GM19438 (cell line): ENCODE measurements around the gene LDLRAD4.

Source experiments
- ATAC-seq: cut with Tn5 transposase; IDR thresholded peaks from one replicate; pipeline ENCODE4 v1.9.1; 2021; ENCODE audit warnings: low read depth; ENCODE audit not compliant: unreplicated experiment

The LDLRAD4 gene

DNA sequence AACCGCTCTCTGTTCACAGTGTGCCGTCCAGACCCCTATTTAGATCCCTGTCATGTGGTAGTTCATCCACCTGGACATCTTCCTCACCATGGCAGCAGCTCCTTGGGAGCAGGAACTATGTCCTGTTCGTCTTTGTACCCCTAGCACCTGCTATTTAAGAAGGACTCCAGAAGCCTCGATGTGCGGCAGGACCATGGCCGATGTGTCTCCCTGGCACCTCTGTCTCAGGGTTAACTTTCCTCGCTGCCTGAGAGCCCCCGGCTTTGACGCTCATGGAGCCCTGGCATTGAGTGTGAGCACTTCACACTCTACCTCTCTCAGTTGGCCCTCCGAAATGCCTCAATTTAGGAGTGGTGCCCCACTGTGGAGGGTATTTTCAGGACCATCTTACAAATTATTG is 355.8 kb downstream of the LDLRAD4 start:
- no peak for ATAC-seq

DNA sequence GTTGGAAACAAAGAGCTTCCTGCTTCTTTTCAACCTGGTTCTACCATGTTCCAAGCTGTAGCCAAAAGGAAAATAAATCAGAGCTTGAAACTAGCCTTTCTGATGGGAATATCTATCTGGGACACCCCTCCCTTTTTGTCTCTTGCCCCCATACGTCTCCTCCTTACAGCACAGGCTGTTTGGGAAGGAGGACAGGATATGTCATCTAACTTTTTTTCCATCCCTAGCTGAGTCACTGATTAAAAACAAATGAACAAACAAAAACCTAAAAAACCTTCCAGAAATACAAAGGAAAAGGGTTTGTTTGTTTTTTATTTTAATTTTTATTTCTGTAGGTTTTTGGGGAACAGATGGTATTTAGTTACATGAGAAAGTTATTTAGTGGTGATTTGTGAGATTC is 356.2 kb downstream of the LDLRAD4 start:
- ATAC-seq, result no peak

GRCh38 chr18:13576598-13576997 is 358.0 kb downstream of the LDLRAD4 start:
- ATAC-seq, result peak; percentile 30

DNA sequence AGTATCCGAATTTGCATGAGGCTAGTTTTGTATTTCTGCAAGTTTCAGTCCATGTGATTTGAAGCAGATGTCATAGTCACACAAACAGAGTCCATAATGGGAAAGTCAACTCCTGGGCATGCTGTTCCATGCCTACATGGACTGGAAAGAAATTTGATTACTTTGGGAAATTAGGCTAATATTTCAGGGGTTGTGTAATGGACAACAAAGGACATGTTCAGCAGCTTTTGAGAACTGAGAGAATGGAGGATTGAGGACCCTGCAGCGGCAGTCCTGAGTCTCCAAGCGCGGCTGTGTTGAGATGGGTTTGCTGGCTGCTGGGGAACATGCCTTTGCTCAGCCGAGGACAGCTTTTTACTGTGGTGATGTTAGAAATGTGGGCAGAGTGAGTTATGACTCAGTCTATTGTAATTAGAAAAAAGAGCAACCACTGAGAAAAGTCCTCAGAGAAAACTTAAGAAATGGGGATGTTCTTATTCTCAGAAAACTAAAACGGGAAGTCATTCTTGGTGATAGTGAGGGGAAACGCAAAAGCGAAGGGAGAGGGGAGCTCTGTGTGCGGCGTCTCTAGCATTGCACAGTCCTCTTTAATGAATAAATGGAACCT is 358.6 kb downstream of the LDLRAD4 start:
- peak; percentile 80 for ATAC-seq

DNA sequence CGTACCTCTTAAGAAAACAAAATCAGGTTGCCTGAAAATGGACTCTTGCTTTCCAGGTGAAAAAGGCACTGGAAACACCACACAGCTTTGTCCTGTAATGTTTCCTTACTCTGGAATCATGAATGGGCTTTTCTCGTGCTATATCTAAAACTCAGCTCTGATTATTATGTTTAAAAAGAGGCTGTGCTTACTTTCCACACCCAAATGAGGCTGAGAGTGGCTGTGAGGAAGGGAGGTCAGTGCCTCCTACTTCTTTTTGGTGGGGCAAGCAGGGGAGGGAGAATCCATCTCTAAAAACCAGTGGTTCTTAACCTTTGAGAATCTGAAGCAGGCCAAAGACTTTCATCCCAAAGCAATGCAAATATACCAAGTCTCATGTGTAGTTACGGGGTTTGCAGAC is 359.2 kb downstream of the LDLRAD4 start:
- ATAC-seq, result no peak

GRCh38 chr18:13578400-13578799 is 359.8 kb downstream of the LDLRAD4 start:
- ATAC-seq, result no peak

- no peak for ATAC-seq
These were observed 361.3 kb downstream of the LDLRAD4 start for GRCh38 chr18:13579874-13580273.

DNA sequence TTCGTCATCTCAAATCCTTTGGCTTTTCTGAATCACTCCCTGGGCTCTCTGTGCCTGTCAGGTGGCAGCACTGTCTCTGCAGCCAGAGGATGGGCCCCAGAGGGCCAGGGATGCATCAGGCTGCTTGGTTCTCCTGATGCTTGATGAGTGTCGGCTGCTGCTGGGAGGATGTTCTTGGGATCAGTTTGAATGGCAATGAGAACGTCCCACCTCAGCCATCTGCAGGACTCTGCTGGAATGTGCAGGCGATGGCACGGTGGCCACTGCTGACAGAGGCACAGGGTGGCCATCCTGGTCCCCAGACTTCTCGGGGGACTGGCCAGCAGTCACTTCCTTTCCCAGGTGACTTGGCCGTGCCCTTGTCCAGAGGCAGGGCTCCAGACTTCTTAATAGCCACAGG is 361.8 kb downstream of the LDLRAD4 start:
- ATAC-seq, result no peak

DNA sequence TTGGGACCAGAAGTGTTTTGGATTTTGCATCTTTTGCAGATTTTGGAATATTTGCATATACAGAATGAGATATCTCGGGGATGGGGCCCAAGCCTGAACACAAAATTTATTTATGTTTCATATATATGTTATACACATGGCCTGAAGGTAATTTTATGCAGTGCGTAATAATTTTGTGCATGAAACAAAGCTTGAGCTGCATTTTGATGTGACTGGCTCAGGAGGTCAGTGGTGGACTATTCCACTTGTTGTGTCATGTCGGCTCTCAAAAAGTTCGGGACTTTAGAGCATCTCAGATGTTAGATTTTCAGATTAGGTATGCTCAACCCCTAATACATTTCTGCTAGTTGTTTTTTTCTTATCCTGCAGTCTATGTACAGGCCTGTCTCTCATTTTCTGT is 362.4 kb downstream of the LDLRAD4 start:
- ATAC-seq, result no peak

DNA sequence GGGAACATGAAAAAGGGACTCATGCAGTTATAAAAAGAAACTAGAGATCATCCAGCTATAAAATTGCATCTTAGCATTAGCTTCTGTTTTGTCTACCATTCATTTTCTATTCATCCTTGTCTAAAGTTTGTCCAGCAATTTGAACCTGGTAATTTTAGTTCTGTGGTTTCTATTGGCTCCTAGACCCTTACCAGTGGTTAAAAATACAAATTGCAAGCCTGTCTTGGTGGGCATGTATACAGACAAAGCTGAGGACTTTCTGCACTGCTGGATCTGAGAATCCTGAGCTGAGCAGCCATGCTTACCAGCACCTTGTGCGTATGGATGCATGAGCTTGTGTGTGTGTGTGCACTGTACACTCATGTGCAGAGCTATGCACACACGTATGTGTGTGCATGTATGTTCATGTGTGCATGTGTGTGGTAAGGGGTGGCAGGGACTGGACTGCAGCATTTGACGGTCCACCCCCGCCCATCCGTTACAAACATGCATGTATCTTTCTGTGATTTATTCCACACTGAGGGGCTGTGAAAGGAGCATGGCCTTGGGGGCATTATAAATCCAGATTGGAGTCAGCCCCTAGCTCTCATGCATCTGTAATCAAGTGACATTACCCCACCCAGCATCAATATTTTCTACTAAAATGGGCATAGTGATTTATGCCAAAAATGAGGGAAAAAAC is 363.1 kb downstream of the LDLRAD4 start:
- no peak for ATAC-seq

DNA sequence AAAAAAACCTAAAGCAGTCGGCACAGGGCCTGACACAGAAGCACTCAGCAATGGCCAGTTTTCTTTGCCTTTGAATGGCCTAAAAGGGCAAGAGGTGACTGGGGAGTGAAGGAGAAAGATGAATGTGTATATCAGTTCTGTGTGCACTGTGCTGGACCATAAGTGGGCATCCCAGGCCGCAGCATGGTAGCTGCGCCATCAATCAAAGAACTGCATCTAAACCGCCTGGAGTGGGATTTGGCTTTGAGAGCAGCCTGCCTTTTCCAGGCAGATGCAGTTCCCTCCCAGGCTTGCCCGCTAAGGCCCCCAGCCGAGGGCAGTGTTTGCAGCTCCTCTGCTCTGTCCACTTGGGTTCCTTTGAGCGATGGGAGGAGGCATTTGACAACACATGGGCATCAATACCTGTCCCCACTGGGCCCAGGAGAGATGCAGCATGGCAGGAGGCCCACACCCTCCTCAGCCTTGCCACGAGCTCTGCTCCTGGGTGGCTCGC is 363.7 kb downstream of the LDLRAD4 start:
- no peak for ATAC-seq

DNA sequence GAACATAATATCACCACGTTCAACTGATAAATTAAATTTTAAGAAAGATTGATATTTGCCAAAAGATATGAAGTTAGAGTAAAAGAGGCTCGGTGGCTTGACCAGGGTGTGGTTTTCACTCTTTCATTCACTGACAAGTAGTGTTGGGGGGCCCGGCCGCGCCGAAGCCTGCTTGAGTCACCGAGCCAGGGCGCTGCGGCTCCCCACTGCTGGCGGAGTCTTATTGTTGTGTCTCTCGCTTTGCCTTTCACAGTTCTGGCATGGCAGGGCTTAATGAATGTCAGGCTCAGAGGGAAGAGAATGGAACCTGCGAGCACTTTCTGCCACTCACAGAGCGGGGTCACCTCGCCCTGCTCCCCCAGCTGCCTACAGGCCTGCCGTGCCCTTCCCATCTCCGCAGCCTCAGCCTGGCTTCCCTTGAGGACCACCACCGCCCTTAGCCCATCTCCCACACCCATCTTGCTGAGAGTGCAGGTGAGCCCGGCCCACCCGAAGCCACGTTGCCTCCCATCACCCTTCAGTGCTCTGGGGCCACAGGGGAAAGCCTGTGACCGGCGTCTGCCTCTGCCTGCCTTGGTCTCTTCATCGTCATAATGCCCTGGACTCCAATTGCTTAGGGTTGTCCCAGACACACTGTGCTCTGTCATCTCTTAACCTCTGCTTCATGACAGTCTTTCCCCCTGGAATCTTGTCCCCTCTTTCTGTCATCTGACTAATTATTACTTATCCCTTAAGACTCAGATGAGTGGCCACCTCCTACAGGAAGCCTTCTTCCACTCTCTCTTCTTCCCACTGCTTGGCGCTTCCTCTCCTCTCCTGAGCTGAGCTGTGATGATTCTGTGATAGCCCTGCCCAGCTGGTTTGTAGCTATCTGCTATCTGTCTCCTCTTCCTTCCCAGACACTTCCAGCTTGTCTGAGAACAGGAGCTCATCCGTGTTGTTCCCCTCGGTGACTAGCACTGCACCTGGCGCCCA is 365.3 kb downstream of the LDLRAD4 start:
- no peak for ATAC-seq

DNA sequence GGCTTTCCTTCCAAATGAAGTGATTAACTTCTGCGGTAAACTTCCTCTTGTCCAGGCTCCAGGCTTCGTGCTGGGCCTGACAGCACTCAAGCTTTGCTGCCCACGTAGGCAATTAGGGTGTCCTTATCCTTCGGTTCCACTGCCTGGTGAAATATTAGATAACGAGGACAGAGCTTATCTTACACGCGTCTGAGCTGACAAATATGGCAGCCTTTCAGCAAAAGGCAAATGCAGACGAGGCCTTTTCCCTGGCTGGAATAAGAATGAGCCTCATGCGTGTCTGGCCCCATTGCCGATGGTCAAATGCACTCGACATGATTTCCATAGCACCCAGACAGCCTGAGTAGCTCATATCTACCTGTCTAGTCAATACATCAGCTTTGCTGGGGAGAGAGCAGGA is 366.3 kb downstream of the LDLRAD4 start:
- ATAC-seq, result no peak

- ATAC-seq, result no peak
These were observed 367.0 kb downstream of the LDLRAD4 start for GRCh38 chr18:13585379-13586153.

- ATAC-seq, result no peak
These were observed 368.4 kb downstream of the LDLRAD4 start for GRCh38 chr18:13587001-13587400.

DNA sequence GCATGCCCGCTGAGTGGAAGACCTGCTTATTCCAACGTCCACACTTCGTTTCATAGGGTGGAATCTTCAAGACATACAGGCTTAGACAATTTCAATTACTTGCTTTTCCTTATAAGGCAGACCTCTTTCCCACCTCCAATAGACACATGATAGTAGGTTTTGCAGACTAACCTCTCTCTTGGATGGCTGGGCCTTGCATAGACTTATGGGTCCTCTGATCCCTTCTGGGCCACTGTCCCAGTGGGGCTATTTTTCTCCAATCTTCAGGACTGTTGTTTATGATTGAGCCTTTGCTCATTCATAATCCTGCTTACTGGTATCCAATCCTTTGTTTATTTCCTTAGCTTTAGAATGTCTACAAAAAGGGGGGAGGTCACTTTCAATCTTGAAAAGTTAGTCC is 368.9 kb downstream of the LDLRAD4 start:
- no peak for ATAC-seq

- ATAC-seq, result no peak
These were observed 369.4 kb downstream of the LDLRAD4 start for GRCh38 chr18:13587937-13588336.

- ATAC-seq, result no peak
These were observed 370.8 kb downstream of the LDLRAD4 start for GRCh38 chr18:13589316-13589715.

- ATAC-seq, result no peak
These were observed 371.4 kb downstream of the LDLRAD4 start for GRCh38 chr18:13589943-13590342.

DNA sequence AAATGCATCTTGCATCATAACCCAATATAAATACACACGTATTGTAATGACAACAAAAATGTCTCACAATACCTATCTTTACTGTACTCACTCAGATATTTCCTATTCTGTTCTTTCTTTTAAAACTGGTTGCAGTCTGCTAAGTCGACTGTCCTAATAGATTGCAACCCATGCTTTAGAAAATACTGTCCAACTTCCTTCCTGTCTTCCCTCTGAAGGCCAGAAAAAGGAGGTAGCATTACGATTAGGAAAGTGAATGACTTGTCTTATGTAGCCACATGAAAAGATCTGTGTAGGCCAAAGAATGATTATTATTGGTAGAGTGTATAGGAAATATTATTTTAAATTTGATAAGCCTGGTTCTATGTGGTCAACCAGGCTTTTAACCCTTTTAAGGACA is 373.7 kb downstream of the LDLRAD4 start:
- no peak for ATAC-seq
